KBM-7 (cell line): ENCODE measurements around the gene BIN1.

Experiments used
- DNase-seq: peaks from one replicate; pipeline ENCODE4 v3.0.0-alpha.2; 2015
- in situ Hi-C: fragments of 300-500 bp; cut with MboI; formaldehyde crosslinking; loops from 2 replicates; pipeline ENCODE4 v1.14.3; 2020; ENCODE audit warnings: low sequenced_read_pairs, low pct_unique_long_range_greater_than_20kb, mixed read lengths

BIN1 gene, protein sequence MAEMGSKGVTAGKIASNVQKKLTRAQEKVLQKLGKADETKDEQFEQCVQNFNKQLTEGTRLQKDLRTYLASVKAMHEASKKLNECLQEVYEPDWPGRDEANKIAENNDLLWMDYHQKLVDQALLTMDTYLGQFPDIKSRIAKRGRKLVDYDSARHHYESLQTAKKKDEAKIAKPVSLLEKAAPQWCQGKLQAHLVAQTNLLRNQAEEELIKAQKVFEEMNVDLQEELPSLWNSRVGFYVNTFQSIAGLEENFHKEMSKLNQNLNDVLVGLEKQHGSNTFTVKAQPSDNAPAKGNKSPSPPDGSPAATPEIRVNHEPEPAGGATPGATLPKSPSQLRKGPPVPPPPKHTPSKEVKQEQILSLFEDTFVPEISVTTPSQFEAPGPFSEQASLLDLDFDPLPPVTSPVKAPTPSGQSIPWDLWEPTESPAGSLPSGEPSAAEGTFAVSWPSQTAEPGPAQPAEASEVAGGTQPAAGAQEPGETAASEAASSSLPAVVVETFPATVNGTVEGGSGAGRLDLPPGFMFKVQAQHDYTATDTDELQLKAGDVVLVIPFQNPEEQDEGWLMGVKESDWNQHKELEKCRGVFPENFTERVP

DNA sequence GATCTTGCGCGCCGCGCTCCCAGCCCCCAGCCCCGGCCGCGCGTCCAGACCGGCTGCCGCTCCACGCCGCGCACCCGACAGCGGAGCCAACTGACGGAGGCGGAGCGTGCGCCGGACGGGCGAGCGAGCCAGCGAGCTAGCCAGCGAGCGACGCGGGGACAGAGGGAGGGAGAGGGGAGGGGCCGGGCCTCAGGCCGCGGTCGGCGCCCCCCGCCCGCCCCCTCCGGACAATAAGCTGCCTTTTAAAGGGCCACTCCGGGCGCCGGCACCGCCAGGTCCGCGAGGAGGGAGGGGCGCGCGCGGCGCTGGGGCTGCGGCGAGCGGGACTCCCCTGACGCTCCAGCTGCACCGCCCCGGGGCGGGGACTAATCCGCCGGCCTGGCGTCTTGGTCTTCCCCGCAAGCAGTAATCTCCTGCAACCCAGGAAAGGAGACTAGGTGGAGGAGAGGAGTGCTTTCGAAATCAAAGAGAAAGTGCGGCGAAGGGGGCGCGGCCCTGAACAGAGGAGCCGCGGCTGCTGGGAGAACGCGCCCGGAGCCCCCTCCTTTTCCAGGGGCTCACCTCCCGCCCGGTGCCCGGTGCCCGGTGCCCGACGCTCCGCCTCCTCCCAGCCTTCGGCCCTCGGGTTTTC lies at the start of gene BIN1:
Gene BIN1, minus strand, starts transcription at position 164 of the 631 bp plus-strand sequence. CDS start 211 bp downstream, outside the sequence.
- DNase-seq, result peak; percentile 84
- in situ Hi-C loops, result no loop called here

DNA sequence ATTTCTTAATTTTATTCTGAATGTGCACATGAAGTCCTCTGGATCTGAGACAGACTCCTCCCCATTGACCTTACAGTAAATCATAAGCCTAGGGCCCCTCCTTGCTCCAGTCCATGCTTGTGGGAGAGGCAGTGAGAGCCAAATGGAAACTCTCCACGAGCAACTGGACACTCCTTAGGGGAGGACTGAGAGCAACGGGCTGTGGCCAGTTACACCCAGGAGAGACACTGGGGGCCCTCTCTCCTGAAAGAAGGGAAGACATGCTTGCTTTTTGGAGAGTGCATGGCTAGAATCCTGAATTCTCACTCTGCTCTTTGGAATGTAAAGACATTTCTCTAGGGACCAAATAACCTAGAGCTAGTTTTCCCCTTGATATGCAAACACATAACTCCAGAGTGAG lies 49.0 kb upstream of the BIN1 start:
- in situ Hi-C loops, result no loop called here
- DNase-seq, result no peak

DNA sequence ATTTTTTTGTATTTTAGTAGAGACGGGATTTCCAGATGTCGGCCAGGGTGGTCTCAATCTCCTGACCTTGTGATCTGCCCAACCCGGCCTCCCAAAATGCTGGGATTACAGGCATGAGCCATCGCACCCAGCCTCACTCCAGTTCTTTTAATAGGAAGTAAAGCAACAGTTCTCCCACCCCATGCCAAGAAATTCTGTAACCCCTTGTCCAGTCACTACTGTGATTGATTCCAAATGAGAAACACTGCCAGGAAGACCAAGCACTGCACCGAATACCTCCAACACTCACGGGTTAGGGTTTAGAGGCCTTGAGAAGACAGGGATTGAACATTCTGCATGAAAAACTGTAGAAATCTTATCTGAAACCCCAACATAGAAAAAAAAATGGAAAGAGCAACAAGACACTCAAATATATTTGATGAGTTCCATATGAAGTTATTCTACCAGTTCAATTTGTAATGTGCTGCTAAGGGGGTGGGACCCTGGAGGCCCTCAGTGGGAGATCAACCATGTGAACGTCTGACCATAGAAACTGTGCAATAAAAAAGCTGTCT lies 48.2 kb upstream of the BIN1 start:
- in situ Hi-C loops, result no loop called here
- DNase-seq, result no peak

DNA sequence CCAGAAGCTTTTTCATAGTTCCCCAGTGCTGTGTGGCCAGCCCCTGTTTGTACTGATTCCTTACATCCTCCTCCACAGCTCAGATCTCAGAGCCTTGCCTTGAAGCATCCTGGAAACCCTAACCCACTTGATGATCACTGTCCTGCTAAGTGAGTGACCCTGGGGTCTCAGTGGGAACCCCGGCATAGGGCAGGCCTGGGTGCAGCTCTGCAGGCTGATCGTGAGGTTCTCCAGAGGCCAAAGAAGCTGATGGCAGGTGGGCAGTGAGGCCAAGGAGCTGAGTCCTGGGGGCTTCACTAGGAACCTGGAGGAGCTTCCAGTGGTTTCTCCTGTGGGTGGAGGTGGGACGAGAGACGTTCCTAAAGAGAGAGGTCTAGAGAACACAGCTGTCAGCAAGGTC lies 47.4 kb upstream of the BIN1 start:
- no peak for DNase-seq
- in situ Hi-C loops, result no loop called here

DNA sequence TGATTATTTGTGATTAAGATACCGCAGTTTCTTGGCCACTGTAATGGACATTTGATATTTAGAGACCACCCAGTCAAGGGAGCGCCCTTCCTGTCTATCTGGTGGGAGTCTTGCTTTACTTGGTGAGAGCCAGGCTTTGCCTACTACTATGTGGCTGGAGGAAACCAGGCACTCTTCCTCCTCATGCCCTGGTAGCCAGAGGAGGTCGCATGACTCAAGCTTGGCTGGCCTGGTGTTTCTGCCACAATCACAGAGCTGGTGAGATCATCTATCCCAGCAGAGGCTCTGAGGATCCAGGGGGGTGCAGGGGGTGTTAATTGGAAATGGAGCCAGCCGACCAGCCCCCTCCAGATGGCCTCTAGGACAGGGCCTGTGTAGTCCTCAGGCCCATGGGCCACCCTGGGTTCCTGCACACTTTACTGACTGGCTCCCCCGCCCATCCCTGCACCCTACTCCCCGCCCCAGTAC lies 46.8 kb upstream of the BIN1 start:
- DNase-seq, result no peak
- in situ Hi-C loops, result no loop called here

DNA sequence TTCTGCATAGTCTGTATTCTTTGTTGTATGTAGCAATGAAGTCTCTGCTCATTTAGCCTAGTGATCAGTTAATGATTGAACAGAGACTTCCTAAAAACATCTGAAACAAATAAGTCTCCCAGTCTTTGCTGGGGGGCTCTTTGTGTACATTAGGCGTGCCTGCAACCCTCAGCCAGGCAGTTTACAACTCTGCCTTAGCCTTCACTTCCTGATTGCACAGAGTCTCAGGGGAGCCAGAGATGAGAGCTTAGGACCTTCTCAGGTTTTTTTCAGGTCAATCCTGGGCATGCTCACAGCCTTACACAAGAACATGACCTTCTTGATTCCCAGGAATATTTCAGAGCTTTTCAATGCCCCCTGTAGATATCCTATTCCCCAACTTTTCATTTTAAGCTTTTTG lies 44.0 kb upstream of the BIN1 start:
- no peak for DNase-seq
- in situ Hi-C loops, result no loop called here

DNA sequence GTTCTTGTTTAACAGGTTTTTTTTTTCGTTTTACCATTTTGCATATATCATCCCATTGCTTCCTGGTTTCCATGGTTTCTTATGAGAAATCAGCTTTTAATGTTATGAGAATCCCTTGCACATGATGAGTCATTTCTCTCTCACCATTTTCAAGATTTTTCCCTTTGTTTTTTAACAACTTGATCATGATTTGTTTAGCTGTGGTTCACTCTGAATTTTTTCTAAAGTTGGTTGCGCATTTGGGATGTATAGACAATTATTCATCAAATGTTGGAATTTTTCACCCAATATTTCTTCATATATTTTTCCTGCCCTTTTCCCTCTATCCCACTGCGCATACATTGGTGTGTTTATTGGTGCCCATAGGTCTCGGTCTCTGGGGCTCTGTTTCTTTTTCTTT lies 42.4 kb upstream of the BIN1 start:
- in situ Hi-C loops, result no loop called here

DNA sequence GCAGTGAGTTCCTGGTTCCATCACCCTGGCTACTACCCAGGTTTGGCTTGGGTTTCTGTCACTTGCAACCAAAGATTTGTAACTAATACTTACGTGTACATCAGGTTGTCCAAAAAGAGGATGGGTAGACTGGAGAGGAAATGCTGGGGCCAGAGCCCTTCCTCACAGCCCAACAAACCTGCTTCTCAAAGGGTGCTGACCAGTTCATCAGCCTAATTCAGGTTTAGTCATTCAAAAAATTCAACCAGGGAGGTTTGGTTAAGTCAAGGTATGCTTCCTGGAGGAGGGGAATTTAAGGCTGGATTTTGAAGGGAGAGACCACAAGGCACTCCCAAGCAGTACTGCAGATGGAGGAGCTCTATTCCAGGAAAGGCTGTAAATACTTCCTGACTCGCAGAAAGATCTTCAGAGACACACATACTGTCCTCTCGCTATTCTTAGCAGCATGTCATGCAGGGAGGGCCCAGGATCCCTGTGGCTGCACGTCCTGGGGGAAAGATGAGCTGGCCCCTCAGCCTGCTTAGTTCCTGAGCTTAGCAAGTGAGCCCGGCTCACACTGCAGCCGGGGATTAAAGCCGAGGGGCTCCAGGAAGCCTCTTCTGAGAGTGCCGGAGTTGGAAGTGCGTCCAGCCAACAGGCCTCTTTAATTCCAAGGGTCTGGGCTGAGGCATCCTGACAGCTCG lies 40.0 kb upstream of the BIN1 start:
- in situ Hi-C loops, result no loop called here
- no peak for DNase-seq

More for the DNA sequence above, 42.4 kb upstream of the BIN1 start:
- no peak for DNase-seq

DNA sequence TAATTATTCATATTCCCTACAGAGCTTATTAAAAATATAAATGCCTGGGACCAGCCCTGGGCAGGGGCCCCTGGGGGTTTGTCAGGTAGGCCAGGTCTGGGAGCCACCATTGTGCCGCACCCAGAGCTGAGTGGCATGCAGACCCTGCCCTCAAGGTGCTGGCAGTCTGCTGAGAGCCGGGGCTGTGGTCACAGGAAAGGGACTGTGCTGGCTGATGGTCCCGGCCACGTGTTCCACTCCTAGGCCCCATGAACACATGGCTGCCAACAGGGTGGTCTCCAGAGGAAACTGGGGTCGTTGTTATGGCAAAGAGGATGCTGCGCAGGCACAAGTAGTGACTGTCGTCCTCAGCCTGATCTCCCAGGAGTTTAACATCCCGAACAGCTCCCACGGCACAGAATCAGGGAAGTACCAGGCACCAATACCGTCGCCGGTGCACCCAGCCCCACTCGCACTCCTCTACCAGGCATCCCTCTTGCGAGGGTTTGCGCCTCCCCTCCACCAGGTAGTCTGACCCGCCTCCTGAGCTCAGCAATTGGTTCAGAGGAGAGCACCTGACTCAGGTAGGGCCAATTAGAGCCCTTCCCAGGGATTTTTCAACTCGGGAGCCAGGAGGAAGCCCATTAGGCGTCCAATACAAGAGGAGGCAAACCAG lies 39.2 kb upstream of the BIN1 start:
- in situ Hi-C loops, result no loop called here

DNA sequence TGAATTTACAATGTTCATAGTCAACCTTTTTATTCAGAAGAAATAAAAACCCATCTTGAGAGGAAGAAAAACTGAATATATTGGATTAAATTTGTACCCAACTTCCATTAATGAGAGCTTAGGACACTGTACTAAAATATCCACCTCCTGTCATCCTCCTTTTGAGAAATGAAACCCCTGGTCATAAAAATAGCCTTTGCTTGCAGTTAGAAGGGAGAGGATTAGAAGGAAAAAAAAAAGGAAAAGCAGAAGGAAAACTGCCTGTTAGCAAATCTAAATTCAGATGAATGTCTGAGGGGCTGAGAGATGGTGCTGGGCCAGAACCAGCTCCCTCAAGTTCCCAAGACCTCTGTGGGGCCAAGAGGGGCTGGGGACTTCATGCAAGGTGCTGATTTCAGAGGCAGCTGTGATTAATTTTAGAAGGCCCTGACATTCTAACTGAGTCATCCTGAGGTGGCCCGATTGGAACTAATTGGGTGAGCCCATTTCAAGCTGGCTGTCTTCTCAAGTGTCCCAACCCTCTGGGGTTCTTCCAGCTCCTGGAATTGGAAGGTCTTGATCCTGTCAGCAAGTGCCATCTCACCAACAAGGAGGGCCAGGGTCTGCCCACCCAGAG lies 38.4 kb upstream of the BIN1 start:
- DNase-seq, result no peak
- in situ Hi-C loops, result no loop called here

More for the DNA sequence above, 39.2 kb upstream of the BIN1 start:
- DNase-seq, result no peak

DNA sequence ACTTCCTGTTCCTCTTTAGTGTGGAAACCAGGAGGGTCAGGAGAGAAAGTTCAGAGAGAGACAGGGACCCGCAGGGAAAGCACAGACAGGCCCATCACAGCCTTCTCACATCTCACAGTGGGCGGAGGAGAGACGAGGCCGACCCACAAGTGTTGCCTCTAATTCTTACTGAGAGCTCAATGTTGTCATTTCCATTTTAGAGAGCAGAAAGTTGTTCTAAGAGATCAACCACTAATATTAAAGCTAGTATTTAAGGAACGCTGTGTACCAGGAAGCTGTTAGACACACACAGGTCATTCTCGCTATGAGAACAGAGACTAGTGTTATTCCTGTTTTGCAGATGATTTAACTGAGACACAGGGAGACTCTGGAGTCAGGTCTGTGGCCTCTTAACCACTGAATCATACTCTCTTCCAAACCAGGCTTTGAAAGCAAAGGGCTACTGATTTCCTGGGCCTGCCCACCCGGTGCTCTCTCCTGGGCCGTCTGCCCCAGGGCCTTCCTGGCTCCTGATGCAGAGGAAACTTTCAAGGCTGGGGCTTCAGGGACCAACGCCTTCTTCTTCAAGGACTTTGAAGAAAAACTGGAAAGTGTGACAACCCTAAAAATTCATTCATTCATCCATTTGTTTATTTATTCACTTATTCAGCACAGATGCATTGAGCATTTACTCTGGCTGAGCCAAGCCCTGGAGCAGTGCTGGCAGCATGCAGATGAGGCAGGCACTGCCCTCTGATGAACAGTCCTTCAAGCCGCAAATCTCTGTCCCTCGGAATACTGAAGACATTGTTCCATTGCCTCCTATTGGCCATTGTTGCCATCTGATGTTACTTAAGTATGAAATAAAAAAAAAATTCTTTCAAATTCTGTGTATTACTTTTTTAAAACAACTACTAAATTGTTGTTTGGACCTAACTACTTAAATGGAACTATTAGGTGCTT lies 37.2 kb upstream of the BIN1 start:
- in situ Hi-C loops, result no loop called here

DNA sequence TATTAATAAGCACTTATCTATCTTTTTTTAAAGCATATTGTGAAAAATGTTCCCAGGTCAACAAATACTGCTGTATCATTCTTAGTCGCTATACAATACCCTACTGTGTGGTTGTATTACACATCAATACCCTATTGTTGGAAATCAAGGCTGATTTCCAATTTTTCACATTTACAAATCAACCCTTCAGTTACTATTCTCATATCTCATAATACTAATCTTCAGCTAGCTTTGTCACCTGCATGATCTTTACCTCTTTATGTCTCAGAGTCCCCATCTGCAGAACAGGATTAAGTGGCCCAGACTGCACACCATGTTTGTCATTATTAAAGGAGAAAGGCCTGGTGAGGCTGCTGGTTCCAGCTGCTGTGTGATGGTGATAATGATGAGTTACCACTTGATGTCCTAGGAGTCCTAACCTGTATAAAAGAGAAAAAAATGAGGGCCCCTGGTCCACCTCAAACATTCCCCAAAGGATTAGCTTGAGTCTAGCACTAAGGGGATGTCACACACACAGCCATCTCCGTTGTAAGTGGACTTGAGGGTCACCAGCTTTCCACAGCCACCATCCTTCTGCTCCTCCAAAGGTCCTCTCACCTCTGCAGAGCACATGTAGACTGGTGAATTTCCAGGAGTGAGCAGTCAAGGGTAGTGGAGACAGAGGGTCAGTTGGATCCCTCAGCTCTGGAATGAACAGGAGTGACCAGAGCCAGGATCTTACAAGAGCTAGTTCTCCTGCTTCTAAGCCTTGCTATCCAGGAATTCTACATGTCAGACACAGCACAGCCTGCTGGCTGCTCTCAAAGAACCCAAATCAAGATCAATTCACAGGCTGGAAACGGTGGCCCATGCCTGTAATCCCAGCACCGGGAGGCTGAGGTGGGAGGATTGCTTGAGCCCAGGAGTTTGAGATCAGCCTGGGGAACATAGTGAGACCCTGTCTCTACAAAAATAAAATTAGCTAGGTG lies 36.0 kb upstream of the BIN1 start:
- in situ Hi-C loops, result no loop called here
- no peak for DNase-seq

More for the DNA sequence above, 37.2 kb upstream of the BIN1 start:
- DNase-seq, result no peak

DNA sequence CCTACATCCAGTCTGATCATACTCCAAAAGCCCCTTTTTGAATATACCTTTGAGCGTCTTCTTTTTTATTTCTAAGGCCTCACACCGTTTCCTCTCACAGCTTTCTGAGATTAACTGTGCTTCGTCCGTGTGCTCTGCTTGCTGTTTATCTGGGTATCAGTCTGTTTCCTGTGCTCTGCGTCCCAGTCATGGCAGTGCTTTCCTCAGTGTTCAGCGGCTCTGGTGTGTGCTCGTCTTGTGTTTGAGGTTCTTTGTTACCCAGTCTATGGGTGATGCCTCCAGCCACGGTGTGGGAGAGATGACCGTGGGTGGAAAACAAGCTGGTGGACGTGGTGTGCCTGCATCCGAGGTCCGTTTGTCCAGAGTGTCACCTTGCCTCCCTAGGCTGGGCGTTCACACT lies 33.6 kb upstream of the BIN1 start:
- DNase-seq, result no peak
- in situ Hi-C loops, result no loop called here

DNA sequence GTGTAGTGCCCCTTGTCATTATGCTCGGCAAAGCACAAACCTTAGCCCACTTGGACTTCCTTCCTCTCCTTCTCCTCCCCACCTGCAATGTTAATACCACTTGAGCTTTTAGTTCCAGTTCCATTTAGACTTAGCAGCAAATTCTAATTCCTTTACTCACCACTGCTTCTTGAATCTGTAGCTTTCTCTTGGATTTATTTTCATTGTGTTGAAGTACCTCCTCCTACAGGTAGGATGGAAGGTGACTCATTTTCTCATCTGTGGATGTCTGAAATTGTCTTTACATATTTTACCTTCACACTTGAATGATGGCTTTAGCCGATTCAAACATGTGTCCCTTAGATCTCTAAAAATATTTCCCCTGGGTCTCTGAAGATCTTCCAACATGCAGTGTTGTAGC lies 32.8 kb upstream of the BIN1 start:
- no peak for DNase-seq
- in situ Hi-C loops, result no loop called here

DNA sequence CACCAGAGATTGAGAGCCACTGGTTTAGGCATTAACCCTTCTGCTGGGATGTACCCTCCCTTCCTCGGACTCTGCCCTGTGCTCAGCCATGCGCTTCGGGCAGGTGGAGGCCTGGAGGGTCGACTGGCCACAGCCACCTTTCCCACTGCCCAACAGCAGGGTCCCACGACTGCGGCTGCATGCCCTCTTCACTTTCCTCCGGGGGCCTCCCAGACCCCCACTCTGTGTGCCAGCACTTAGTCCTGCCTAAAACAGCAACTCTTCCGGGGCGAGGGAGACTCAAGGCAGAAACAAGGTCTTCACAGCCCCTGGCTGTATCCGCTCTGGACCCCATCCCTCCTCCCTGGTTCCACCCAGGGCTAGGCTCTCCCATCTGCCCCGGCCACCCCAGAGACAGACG lies 31.3 kb upstream of the BIN1 start:
- DNase-seq, result no peak
- in situ Hi-C loops, result no loop called here

DNA sequence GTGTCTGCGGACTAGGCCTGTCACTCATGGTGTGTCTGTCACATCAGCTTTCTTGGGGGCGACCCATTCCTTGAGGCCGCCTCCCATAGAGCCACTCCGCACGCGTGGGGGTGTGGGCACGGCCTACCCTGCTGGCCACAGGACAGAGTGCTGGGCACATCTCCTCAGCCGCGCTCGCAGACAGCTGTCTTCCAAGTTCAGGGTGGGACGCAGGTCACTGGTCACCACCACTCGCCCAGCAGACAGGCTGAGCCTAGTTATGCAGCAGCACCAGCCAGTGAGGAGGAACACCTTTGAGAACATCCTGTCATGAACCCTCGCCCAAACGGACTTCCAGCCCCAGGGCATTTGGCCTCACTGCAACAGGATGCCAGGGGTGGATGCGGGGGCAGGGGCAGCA lies 30.8 kb upstream of the BIN1 start:
- no peak for DNase-seq
- in situ Hi-C loops, result no loop called here
